IgD-negative memory B cell (primary cell): Measurements from ENCODE around the gene POGZ. TPM values are rescaled to one million over a fixed set of nuclear protein-coding genes. Genes with fewer than 3 reads are reported as not detected.
A peak's percentile ranks its signal among the peaks of the same experiment; 100 is the strongest.
"Not testable (repeated sequence)": the region's sequence is repeated elsewhere in the genome, so short reads cannot be mapped to it uniquely, and the experiment has no call there.

ENCODE experiments used
- H3K27ac Mint-ChIP-seq, 3 donors: one replicate each; pipeline ENCODE4 v1.8.0; 2020 to 2022; ENCODE audit warnings: mild to moderate bottlenecking in 3 of 3, mixed read lengths in 3 of 3, moderate library complexity in 1 of 3
- H3K27me3 Mint-ChIP-seq: one replicate; pipeline ENCODE4 v1.8.0; 2021; ENCODE audit warnings: mixed read lengths
- H3K36me3 Mint-ChIP-seq: one replicate; pipeline ENCODE4 v1.8.0; 2020; ENCODE audit warnings: mild to moderate bottlenecking, mixed read lengths
- H3K4me1 Mint-ChIP-seq, 3 donors: one replicate each; pipeline ENCODE4 v1.8.0; 2020 to 2022; ENCODE audit warnings: mixed read lengths in 3 of 3, mild to moderate bottlenecking in 1 of 3
- H3K4me3 Mint-ChIP-seq, 4 donors: one replicate each; pipeline ENCODE4 v1.8.0; 2020 to 2022; ENCODE audit warnings: mild to moderate bottlenecking in 4 of 4, mixed read lengths in 4 of 4, moderate library complexity in 3 of 4
- H3K9me3 Mint-ChIP-seq, 3 donors: one replicate each; pipeline ENCODE4 v1.8.0; 2020 to 2021; ENCODE audit warnings: mixed read lengths in 3 of 3, mild to moderate bottlenecking in 1 of 3
- polyA plus RNA-seq: library from polyadenylated mRNA; unstranded; fragments of 300-500 nt; fragmentation: Illumina TruSeq; gene quantifications from one replicate; pipeline ENCODE4 v1.2.3, GENCODE V29; 2021

Gene POGZ
- polyA plus RNA-seq, 1 donor from 2014 or later, result 9.4 TPM

DNA sequence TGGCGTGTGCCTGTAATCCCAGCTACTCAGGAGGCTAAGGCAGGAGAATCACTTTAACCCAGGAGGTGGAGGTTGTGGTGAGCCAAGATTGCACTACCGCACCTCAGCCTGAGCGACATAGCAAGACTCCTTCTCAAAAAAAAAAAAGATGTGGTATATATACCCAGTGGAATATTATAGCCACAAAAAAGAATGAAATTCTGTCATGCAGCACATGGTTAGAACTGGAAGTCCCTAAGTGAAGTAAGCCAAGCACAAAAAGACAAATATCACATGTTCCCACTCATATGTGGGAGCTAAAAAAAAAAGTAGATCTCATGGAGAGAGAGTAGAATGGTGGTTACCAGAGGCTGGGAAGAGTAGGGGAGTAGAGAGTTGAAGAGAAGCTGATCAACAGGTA lies 41.2 kb downstream of the POGZ start:
- H3K4me1 Mint-ChIP-seq, result peaks cover 0 to 1% (median 1%) of the 10 kb centered on the region in 3 donors
- peak overlapping the region in 1 of 4 donors; percentile 38 for H3K4me3 Mint-ChIP-seq
- no peaks in the 10 kb centered on the region for H3K27me3 Mint-ChIP-seq
- H3K9me3 Mint-ChIP-seq, result no peaks in the 10 kb centered on the region
- peaks cover 7% of the 10 kb centered on the region for H3K36me3 Mint-ChIP-seq
- H3K27ac Mint-ChIP-seq, result peak overlapping the region in 1 of 3 donors; percentile 3

DNA sequence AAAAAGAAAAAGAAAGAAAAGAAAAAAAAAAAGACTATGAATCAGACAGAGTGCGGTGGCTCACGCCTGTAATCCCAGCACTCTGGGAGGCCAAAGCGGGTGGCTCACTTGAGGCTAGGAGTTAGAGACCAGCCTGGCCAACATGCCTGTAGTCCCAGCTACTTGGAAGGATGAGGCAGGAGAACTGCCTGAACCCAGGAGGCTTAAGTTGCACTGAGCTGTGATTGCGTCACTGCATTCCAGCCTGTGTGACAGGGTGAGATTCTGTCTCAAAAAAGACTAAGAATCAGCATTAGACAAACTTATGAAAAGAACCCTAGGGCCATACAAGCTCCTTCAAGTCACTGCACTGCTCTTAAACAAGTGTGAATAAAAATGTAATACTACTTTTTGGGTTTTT lies 43.1 kb downstream of the POGZ start:
- Mint-ChIP-seq H3K9me3 (no peaks in the 10 kb centered on the region), H3K27me3 (no peaks in the 10 kb centered on the region), H3K36me3 (peaks cover 7% of the 10 kb centered on the region), H3K27ac (no peak overlapping the region), H3K4me3 (no peak overlapping the region), H3K4me1 (peaks cover 0 to 1% (median 1%) of the 10 kb centered on the region in 3 donors)

- no peak overlapping the region for H3K27ac Mint-ChIP-seq
Measured at GRCh38 chr1:151411884-151412283, 47.4 kb downstream of the POGZ start.

GRCh38 chr1:151408891-151409290 lies 50.4 kb downstream of the POGZ start:
- peaks cover 0 to 2% (median 0%) of the 10 kb centered on the region in 3 donors for H3K4me1 Mint-ChIP-seq
- no peaks in the 10 kb centered on the region for H3K9me3 Mint-ChIP-seq
- H3K36me3 Mint-ChIP-seq, result peaks cover 8% of the 10 kb centered on the region
- H3K4me3 Mint-ChIP-seq, result peak overlapping the region in 1 of 4 donors; percentile 50
- no peaks in the 10 kb centered on the region for H3K27me3 Mint-ChIP-seq
- peak overlapping the region in 2 of 3 donors; percentile 28 to 53 for H3K27ac Mint-ChIP-seq

More at GRCh38 chr1:151411884-151412283, 47.4 kb downstream of the POGZ start:
- Mint-ChIP-seq H3K36me3 (peaks cover 10% of the 10 kb centered on the region), H3K9me3 (no peaks in the 10 kb centered on the region), H3K4me3 (no peak overlapping the region), H3K4me1 (peaks cover 0 to 3% (median 0%) of the 10 kb centered on the region in 3 donors), H3K27me3 (no peaks in the 10 kb centered on the region)

DNA sequence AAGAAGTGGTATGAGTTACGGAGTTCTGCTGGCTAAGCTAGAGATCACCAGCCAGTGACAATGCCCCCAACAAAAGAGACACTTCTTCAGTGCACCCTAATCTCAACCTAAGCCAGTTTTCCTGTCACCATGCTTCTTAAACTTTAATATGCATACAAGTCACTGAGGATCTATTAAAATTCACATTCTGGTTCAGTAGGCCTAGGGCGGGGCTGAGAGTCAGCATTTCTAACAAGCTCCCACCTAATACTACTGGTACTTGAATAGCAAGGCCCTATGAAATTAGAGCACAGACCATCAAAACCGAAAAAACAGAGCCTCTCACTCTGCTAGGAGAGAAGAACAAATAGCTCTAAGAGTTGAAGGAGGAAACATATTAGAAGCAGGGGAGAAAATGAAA lies 52.0 kb downstream of the POGZ start:
- Mint-ChIP-seq H3K36me3 (peaks cover 8% of the 10 kb centered on the region), H3K4me1 (peaks cover 0 to 3% (median 0%) of the 10 kb centered on the region in 3 donors), H3K27ac (no peak overlapping the region), H3K9me3 (no peaks in the 10 kb centered on the region), H3K4me3 (no peak overlapping the region), H3K27me3 (no peaks in the 10 kb centered on the region)

- Mint-ChIP-seq H3K4me3 (peak overlapping the region in 1 of 4 donors; percentile 20), H3K27ac (no peak overlapping the region), H3K4me1 (peaks cover 0 to 3% (median 0%) of the 10 kb centered on the region in 3 donors), H3K9me3 (no peaks in the 10 kb centered on the region), H3K27me3 (no peaks in the 10 kb centered on the region), H3K36me3 (peaks cover 8% of the 10 kb centered on the region)
Measured at GRCh38 chr1:151406176-151406575, 53.1 kb downstream of the POGZ start.

DNA sequence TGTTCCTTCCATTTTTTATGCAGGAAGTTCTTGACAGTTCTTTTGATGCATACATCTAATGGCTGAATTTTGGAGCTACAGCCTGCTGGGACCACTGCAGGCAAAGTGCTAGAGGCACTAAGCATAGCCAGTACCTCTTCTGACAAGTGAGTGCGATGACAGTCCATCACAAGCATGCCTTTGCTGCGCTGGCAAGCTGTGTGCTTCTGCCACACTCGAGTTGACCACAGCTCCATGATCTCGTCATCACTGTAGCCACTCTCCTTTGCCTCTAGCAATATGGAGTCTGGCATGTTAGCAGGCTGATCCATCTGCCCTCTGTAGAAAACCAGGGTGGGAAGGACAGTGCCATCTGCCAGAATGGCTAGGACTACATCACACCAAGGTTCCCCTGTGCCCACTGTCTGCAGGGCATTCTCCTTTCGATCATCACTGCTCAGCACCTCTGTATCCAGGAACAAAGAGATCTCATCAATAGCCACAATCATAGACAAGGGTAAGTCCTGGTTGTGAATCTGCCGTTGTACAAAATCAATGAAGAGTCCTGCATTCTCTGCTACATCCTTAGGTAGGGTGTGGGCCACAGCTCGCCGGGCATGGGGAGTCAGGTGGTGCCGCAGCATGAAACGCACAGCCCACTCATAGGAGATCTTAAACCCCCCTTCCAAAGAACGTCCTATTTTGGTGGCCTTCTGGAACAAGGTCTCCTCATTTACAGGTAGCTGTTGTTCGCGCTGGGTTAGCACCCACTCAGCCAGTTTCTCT lies 53.9 kb downstream of the POGZ start:
- Mint-ChIP-seq H3K4me3 (peak overlapping the region in 1 of 4 donors; percentile 15), H3K4me1 (peaks cover 0 to 9% (median 6%) of the 10 kb centered on the region in 3 donors), H3K9me3 (no peaks in the 10 kb centered on the region), H3K27ac (peak overlapping the region in 1 of 3 donors; percentile 29), H3K36me3 (peaks cover 9% of the 10 kb centered on the region), H3K27me3 (no peaks in the 10 kb centered on the region)

GRCh38 chr1:151403612-151404011 lies 55.7 kb downstream of the POGZ start:
- Mint-ChIP-seq H3K9me3 (no peaks in the 10 kb centered on the region), H3K27ac (peak overlapping the region in 2 of 3 donors; percentile 55 to 71), H3K36me3 (peaks cover 8% of the 10 kb centered on the region), H3K27me3 (no peaks in the 10 kb centered on the region), H3K4me3 (no peak overlapping the region), H3K4me1 (peaks cover 0 to 14% (median 13%) of the 10 kb centered on the region in 3 donors)

DNA sequence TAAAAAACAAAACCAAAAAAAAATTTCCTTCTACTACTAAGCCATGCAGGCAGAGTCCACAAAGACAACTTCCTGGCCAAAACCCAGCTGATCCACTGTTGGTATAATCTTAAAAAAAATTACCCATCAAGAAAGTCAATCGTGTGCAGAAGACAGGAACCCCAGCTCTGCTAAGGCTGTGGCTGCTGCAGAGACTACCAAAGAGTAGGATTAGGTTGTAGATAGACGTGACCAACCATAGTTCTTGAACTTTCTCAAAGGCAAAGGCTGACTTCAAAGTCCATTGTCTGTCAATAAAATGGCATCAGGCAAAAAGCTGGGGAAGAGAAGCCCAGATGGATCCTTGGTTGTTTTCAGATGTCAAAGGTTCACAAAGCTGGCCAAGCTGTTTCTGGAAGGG lies 56.5 kb downstream of the POGZ start:
- peaks cover 0 to 16% (median 13%) of the 10 kb centered on the region in 3 donors for H3K4me1 Mint-ChIP-seq
- H3K4me3 Mint-ChIP-seq, result peak overlapping the region in 1 of 4 donors; percentile 86
- peak overlapping the region in 1 of 3 donors; percentile 41 for H3K27ac Mint-ChIP-seq
- no peaks in the 10 kb centered on the region for H3K27me3 Mint-ChIP-seq
- no peaks in the 10 kb centered on the region for H3K9me3 Mint-ChIP-seq
- peaks cover 8% of the 10 kb centered on the region for H3K36me3 Mint-ChIP-seq

DNA sequence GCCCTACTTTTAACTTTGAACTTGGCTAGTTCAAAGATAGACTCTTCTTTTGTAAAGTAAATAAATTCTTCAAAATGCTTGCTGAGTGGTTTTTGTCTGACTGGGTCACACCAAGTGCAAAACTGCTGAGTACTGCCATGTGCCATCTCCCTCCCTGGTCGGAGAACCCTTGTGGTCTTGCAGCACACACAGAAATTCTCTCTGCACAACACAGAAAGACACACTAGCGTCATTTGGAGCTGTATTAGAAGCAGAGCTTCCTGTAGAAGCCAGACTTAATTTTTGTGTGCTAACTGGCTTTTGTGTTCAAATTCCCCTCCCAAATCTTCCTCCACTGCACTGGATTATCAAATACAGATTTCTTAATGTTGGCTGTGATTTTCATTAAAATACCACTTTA lies 57.4 kb downstream of the POGZ start:
- peaks cover 8% of the 10 kb centered on the region for H3K36me3 Mint-ChIP-seq
- H3K27me3 Mint-ChIP-seq, result no peaks in the 10 kb centered on the region
- H3K27ac Mint-ChIP-seq, result peak overlapping the region in 1 of 3 donors; percentile 41
- peak overlapping the region in 1 of 4 donors; percentile 86 for H3K4me3 Mint-ChIP-seq
- H3K9me3 Mint-ChIP-seq, result no peaks in the 10 kb centered on the region
- H3K4me1 Mint-ChIP-seq, result peaks cover 0 to 16% (median 11%) of the 10 kb centered on the region in 3 donors

DNA sequence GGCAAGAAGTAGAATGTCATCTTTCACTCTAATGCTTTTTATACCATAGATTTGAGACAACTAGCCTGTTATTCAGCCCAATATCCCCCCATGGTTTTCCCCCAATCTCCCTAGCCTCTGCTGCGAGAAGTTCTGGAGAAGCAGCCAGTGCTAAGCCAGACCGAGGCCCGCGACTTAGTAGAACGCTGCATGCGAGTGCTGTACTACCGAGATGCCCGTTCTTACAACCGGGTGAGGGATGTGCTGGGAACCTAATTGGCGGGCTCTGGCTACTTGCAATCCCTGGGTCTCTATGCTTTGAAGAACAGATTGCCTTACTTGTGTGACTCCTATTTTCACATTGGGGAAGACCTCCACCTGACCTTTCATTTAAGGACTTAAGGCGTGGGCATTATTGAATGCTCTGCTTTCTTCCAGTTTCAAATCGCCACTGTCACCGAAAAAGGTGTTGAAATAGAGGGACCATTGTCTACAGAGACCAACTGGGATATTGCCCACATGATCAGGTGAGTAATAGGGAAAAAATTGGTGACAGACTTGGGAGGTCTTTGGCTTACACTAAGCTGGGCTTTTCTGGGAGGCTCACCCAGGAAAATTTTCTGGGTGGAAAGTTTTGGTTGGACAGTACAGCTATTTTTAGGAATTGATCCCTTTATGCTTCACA lies 58.0 kb downstream of the POGZ start:
- H3K4me3 Mint-ChIP-seq, result peak overlapping the region; percentile 86 to 98 (median 93)
- H3K36me3 Mint-ChIP-seq, result peaks cover 8% of the 10 kb centered on the region
- H3K9me3 Mint-ChIP-seq, result no peaks in the 10 kb centered on the region
- no peaks in the 10 kb centered on the region for H3K27me3 Mint-ChIP-seq
- peak overlapping the region in 2 of 3 donors; percentile 41 to 95 for H3K27ac Mint-ChIP-seq
- peaks cover 0 to 16% (median 11%) of the 10 kb centered on the region in 3 donors for H3K4me1 Mint-ChIP-seq

GRCh38 chr1:151399324-151400171 lies 59.7 kb downstream of the POGZ start, which contains the start of gene PSMB4:
PSMB4 (plus strand) TSS chr1:151399573; CDS start chr1:151399588, 15 bp downstream.
- Mint-ChIP-seq H3K9me3 (peaks cover 0 to under 1% (median 0%) of the 10 kb centered on the region in 3 donors), H3K4me1 (peaks cover 0 to 16% (median 11%) of the 10 kb centered on the region in 3 donors), H3K4me3 (peak within 1 kb of the TSS; percentile 86 to 98 (median 93)), H3K36me3 (peaks cover 4% of the 10 kb centered on the region), H3K27ac (peak within 1 kb of the TSS; percentile 41 to 100 (median 95)), H3K27me3 (no peaks in the 10 kb centered on the region)

DNA sequence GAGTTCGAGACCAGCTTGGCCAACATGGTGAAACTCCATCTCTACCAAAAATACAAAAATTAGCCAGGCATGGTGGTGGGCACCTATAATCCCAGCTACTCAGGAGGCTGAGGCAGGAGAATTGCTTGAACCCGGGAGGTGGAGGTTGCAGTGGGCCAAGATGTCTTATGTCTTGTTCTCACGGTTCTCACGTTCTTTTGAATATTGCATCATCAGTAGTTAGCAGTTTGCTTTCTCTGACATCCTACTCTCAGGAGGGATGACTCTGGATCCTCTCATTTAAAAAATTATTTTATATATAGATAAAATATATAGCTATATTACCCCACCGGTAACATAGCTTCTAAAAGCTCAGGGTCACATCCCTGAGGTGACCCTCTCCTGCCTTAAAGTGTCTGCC lies 63.0 kb downstream of the POGZ start:
- H3K9me3 Mint-ChIP-seq, H3K27me3 Mint-ChIP-seq, H3K36me3 Mint-ChIP-seq, H3K27ac Mint-ChIP-seq: not testable (repeated sequence)
- peaks cover 0 to 16% (median 9%) of the 10 kb centered on the region in 3 donors for H3K4me1 Mint-ChIP-seq
- peak overlapping the region in 1 of 4 donors; percentile 37 for H3K4me3 Mint-ChIP-seq

DNA sequence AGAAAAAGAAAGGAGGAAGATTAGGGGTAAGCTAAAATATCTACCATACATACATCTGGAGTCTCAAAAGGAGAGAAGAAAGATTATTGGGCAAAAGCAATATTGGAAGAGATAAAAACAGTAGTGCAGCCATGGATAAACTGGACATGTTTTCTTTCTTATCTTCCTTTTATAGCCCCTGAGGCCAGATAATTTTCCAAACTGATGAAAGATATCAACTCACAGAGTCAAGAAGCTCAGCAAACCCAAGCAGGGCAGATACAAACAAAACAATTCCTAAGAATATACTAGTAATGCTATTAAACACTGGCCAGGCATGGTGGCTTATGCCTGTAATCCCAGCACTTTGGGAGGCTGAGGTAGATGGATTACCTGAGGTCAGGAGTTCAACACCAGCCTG lies 65.7 kb downstream of the POGZ start:
- Mint-ChIP-seq H3K9me3 (peaks cover 0 to 2% (median 0%) of the 10 kb centered on the region in 3 donors), H3K4me3 (no peak overlapping the region), H3K27ac (peak overlapping the region in 1 of 3 donors; percentile 4), H3K4me1 (peaks cover 0 to 2% (median 0%) of the 10 kb centered on the region in 3 donors), H3K36me3 (no peaks in the 10 kb centered on the region), H3K27me3 (peaks cover 2% of the 10 kb centered on the region)
